GM18520 (cell line): ENCODE measurements around the gene VWA8.
"Not testable (repeated sequence)": the region's sequence is repeated elsewhere in the genome, so short reads cannot be mapped to it uniquely, and the experiment has no call there.

Experiments
- ATAC-seq: cut with Tn5 transposase; IDR thresholded peaks from one replicate; pipeline ENCODE4 v1.9.1; 2021; ENCODE audit not compliant: unreplicated experiment

Gene VWA8

DNA sequence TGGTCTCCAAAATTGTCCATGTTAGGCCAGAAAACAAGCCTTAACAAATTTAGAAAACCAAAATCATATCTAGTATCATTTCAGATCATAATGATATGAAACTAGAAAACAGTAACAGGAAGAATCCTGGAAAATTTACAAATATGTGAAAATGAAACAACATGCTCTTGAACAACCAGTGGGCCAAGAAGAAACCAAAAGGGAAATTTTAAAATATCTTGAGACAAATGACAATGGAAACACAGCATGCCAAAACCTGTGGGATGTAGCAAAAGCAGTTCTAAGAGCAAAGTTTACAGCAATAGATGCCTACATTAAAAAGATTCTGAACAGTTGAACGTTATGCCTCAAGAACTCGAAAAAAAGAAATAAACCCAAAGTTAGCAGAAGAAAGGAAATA is 32.6 kb downstream of the VWA8 start:
- ATAC-seq = no peak

GRCh38 chr13:41925014-41925413 is 35.9 kb downstream of the VWA8 start:
- ATAC-seq = no peak

DNA sequence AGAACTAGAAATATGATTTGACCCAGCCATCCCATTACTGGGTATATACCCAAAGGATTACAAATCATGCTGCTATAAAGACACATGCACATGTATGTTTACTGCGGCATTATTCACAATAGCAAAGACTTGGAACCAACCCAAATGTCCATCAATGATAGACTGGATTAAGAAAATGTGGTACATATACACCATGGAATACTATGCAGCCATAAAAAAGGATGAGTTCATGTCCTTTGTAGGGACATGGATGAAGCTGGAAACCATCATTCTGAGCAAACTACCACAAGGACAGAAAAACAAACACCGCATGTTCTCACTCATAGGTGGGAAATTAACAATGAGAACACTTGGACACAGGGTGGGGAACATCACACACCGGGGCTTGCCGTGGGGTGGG is 38.0 kb downstream of the VWA8 start:
- ATAC-seq = not testable (repeated sequence)

- no peak for ATAC-seq
These were observed 41.0 kb downstream of the VWA8 start for GRCh38 chr13:41919741-41920487.

- ATAC-seq = no peak
These were observed 41.7 kb downstream of the VWA8 start for GRCh38 chr13:41919031-41919740.

GRCh38 chr13:41917641-41918040 is 43.3 kb downstream of the VWA8 start:
- no peak for ATAC-seq

- ATAC-seq = peak; percentile 94
These were observed 44.5 kb downstream of the VWA8 start for GRCh38 chr13:41916173-41916954.

DNA sequence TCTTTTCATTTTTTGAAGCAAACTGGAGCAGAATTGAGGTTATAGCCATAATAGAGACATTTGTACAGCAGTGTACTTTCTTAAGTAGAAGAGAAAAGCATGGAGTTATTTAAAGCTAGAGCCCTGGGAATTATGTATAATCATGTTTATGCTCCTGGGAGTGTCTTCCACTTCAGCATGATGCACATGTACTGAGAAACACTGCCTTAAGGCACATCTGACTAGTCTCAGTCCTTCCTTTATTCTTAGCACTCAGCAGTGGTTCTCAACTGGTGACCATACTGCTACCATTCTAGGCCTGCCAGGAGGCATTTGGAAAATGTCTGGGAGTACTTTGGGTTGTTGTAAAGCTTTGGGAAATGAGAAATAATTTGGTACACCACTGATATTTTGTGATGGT is 45.8 kb downstream of the VWA8 start:
- ATAC-seq = no peak

GRCh38 chr13:41914552-41914951 is 46.4 kb downstream of the VWA8 start:
- ATAC-seq = no peak

- ATAC-seq = no peak
These were observed 51.4 kb downstream of the VWA8 start for GRCh38 chr13:41909506-41909905.

- ATAC-seq = no peak
These were observed 55.2 kb downstream of the VWA8 start for GRCh38 chr13:41905600-41906254.

DNA sequence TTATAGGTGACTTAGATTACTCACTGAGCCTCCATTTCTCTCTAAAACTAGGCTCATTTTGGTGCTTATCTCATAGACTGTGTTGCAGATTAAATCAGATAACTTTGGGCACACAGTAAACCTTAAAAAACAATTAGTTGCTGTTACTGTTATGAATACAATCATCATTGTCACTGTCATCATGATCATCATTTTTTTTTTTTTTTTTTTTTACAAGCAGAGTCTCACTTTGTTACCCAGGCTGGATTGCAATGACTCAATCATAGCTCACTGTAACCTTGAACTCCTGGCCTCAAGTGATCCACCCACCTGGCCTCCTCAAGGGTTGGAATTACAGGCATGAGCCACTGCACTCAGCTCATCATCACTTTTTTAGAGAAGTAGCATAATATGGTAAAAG is 60.0 kb downstream of the VWA8 start:
- ATAC-seq = no peak

- ATAC-seq = not testable (repeated sequence)
These were observed 62.5 kb downstream of the VWA8 start for GRCh38 chr13:41898411-41898810.

GRCh38 chr13:41897126-41897525 is 63.8 kb downstream of the VWA8 start:
- ATAC-seq = no peak

DNA sequence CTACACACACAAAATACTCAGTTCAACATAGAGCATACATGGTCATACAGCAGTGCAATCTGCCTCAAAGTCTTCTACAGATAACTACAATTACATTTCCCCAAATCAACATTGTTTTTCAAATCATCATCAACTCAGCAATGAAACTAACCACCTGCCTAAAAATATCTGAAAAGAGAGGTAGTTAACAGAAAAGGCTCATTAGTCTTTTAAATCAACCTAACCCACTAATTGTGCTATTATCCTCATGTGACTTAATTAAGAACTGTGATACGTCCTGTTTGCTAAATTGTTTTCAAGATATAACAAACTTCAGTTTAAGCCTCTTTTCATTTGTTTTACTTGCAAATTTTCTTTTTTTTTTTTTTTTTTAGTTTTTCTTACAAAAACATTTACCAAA is 65.4 kb downstream of the VWA8 start:
- no peak for ATAC-seq

GRCh38 chr13:41891119-41891518 is 69.8 kb downstream of the VWA8 start:
- no peak for ATAC-seq

DNA sequence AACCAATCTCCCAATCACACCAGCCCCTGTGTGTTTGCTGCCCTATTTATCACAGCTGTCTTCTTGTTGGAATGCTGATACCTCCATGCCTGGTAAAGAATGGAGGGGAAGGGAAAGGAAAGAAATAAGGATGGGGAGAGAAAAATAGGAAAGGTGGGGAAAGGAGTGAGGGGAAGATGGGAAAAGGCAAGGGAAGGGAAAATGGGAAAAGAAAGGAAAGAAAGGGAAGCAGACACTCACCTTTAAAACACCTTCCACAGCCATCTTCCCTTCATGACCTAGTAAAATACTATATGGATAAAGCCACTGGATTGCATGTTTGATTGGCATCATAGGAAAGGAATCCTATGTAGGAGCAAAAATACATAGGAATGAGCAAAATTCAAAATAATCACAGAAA is 77.8 kb downstream of the VWA8 start:
- ATAC-seq = no peak

GRCh38 chr13:41881890-41882289 is 79.0 kb downstream of the VWA8 start:
- not testable (repeated sequence) for ATAC-seq

DNA sequence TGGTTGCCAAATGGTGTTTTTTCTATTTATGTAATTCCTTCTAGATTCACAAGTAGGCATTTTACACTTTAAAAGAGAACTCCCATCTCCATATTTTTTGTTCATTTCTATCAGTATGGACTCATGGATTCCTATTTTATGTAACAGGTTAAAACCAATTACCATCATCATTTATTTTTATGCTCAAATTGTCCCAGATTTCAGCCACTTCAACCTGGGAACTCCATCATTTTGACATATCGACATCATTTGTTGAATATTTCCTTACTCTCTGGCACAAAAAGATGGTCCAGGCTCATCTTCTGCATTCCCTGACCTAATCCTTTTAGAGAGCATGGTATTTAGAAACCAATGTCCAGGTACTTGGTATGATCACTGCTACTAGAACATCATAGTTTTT is 79.9 kb downstream of the VWA8 start:
- ATAC-seq = no peak

GRCh38 chr13:41864658-41865057 is 96.3 kb downstream of the VWA8 start:
- ATAC-seq = no peak

DNA sequence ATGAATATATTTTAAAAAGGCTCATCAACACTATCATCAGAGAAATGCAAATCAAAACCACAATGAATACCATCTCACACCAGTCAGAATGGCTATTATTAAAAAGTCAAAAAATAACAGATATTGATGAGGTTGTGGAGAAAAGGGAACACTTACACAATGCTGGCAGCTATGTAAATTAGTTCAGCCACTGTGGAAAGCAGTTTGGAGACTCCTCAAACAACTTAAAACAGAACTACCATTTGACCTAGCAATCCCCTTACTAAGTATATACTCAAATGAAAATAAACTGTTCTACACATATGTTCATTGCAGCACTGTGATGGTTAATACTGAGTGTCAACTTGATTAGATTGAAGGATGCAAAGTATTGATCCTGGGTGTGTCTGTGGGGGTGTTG is 98.2 kb downstream of the VWA8 start:
- ATAC-seq = not testable (repeated sequence)
